ENCODE data around the gene TPP2.

Gene TPP2

GRCh38 chr13:102704238-102705058 is 107.7 kb downstream of the TPP2 start:
- H3K4me3 ChIP-seq (ENCODE audit: low read depth in 1 of 2, low read length in 2 of 2) = no peak overlapping the region
- no peak overlapping the region for H3K27ac ChIP-seq (ENCODE audit: low read length)
- H3K36me3 ChIP-seq (ENCODE audit: control insufficient read depth in 1 of 2, insufficient read depth in 2 of 2, low read length in 2 of 2) = no peaks in the 10 kb centered on the region
- H3K4me1 ChIP-seq (ENCODE audit: control insufficient read depth in 1 of 2, insufficient read depth in 2 of 2, low read length in 2 of 2) = peaks cover 0 to 6% of the 10 kb centered on the region in 2 donors
- no peaks in the 10 kb centered on the region for H3K27me3 ChIP-seq (ENCODE audit: low read depth, low read length)
- peaks cover 0 to 5% of the 10 kb centered on the region in 2 donors for H3K9me3 ChIP-seq (ENCODE audit: control insufficient read depth in 1 of 2, low read length in 2 of 2)

GRCh38 chr13:102707467-102707866 is 110.7 kb downstream of the TPP2 start:
- no peaks in the 10 kb centered on the region for H3K36me3 ChIP-seq (ENCODE audit: control insufficient read depth in 1 of 2, insufficient read depth in 2 of 2, low read length in 2 of 2)
- peaks cover 0 to 5% of the 10 kb centered on the region in 2 donors for H3K9me3 ChIP-seq (ENCODE audit: control insufficient read depth in 1 of 2, low read length in 2 of 2)
- H3K27me3 ChIP-seq (ENCODE audit: low read depth, low read length) = no peaks in the 10 kb centered on the region
- no peak overlapping the region for H3K27ac ChIP-seq (ENCODE audit: low read length)
- no peak overlapping the region for H3K4me3 ChIP-seq (ENCODE audit: low read depth in 1 of 2, low read length in 2 of 2)
- peaks cover 0 to 6% of the 10 kb centered on the region in 2 donors for H3K4me1 ChIP-seq (ENCODE audit: control insufficient read depth in 1 of 2, insufficient read depth in 2 of 2, low read length in 2 of 2)

- H3K36me3 ChIP-seq (ENCODE audit: control insufficient read depth in 1 of 2, insufficient read depth in 2 of 2, low read length in 2 of 2) = no peaks in the 10 kb centered on the region
- no peaks in the 10 kb centered on the region for H3K27me3 ChIP-seq (ENCODE audit: low read depth, low read length)
- no peak overlapping the region for H3K4me3 ChIP-seq (ENCODE audit: low read depth in 1 of 2, low read length in 2 of 2)
- no peak overlapping the region for H3K27ac ChIP-seq (ENCODE audit: low read length)
- peaks cover 0 to 6% of the 10 kb centered on the region in 2 donors for H3K4me1 ChIP-seq (ENCODE audit: control insufficient read depth in 1 of 2, insufficient read depth in 2 of 2, low read length in 2 of 2)
- peaks cover 0 to 5% of the 10 kb centered on the region in 2 donors for H3K9me3 ChIP-seq (ENCODE audit: control insufficient read depth in 1 of 2, low read length in 2 of 2)
Observed at GRCh38 chr13:102708211-102708610, 111.4 kb downstream of the TPP2 start.

- Histone ChIP-seq H3K27ac (ENCODE audit: low read length) (no peak overlapping the region), H3K27me3 (ENCODE audit: low read depth, low read length) (no peaks in the 10 kb centered on the region), H3K4me1 (ENCODE audit: control insufficient read depth in 1 of 2, insufficient read depth in 2 of 2, low read length in 2 of 2) (peaks cover 0 to 6% of the 10 kb centered on the region in 2 donors), H3K36me3 (ENCODE audit: control insufficient read depth in 1 of 2, insufficient read depth in 2 of 2, low read length in 2 of 2) (no peaks in the 10 kb centered on the region), H3K9me3 (ENCODE audit: control insufficient read depth in 1 of 2, low read length in 2 of 2) (peaks cover 0 to 5% of the 10 kb centered on the region in 2 donors), H3K4me3 (ENCODE audit: low read depth in 1 of 2, low read length in 2 of 2) (no peak overlapping the region)
Observed at GRCh38 chr13:102708991-102709390, 112.2 kb downstream of the TPP2 start.

GRCh38 chr13:102709536-102709935 is 112.8 kb downstream of the TPP2 start:
- Histone ChIP-seq H3K9me3 (ENCODE audit: control insufficient read depth in 1 of 2, low read length in 2 of 2) (peaks cover 0 to 5% of the 10 kb centered on the region in 2 donors), H3K4me1 (ENCODE audit: control insufficient read depth in 1 of 2, insufficient read depth in 2 of 2, low read length in 2 of 2) (peaks cover 0 to 6% of the 10 kb centered on the region in 2 donors), H3K4me3 (ENCODE audit: low read depth in 1 of 2, low read length in 2 of 2) (no peak overlapping the region), H3K27ac (ENCODE audit: low read length) (no peak overlapping the region), H3K27me3 (ENCODE audit: low read depth, low read length) (no peaks in the 10 kb centered on the region), H3K36me3 (ENCODE audit: control insufficient read depth in 1 of 2, insufficient read depth in 2 of 2, low read length in 2 of 2) (no peaks in the 10 kb centered on the region)

GRCh38 chr13:102710261-102710679 is 113.5 kb downstream of the TPP2 start:
- Histone ChIP-seq H3K27me3 (ENCODE audit: low read depth, low read length) (no peaks in the 10 kb centered on the region), H3K9me3 (ENCODE audit: control insufficient read depth in 1 of 2, low read length in 2 of 2) (peaks cover 0 to 5% of the 10 kb centered on the region in 2 donors), H3K36me3 (ENCODE audit: control insufficient read depth in 1 of 2, insufficient read depth in 2 of 2, low read length in 2 of 2) (no peaks in the 10 kb centered on the region), H3K4me1 (ENCODE audit: control insufficient read depth in 1 of 2, insufficient read depth in 2 of 2, low read length in 2 of 2) (peaks cover 0 to 6% of the 10 kb centered on the region in 2 donors), H3K27ac (ENCODE audit: low read length) (no peak overlapping the region), H3K4me3 (ENCODE audit: low read depth in 1 of 2, low read length in 2 of 2) (no peak overlapping the region)

GRCh38 chr13:102715447-102715846 is 118.7 kb downstream of the TPP2 start:
- Histone ChIP-seq H3K36me3 (ENCODE audit: control insufficient read depth in 1 of 2, insufficient read depth in 2 of 2, low read length in 2 of 2) (no peaks in the 10 kb centered on the region), H3K4me1 (ENCODE audit: control insufficient read depth in 1 of 2, insufficient read depth in 2 of 2, low read length in 2 of 2) (no peaks in the 10 kb centered on the region), H3K27ac (ENCODE audit: low read length) (no peak overlapping the region), H3K9me3 (ENCODE audit: control insufficient read depth in 1 of 2, low read length in 2 of 2) (no peaks in the 10 kb centered on the region), H3K27me3 (ENCODE audit: low read depth, low read length) (no peaks in the 10 kb centered on the region), H3K4me3 (ENCODE audit: low read depth in 1 of 2, low read length in 2 of 2) (no peak overlapping the region)

GRCh38 chr13:102718746-102719145 is 122.0 kb downstream of the TPP2 start:
- Histone ChIP-seq H3K9me3 (ENCODE audit: control insufficient read depth in 1 of 2, low read length in 2 of 2) (no peaks in the 10 kb centered on the region), H3K27ac (ENCODE audit: low read length) (no peak overlapping the region), H3K4me3 (ENCODE audit: low read depth in 1 of 2, low read length in 2 of 2) (no peak overlapping the region), H3K36me3 (ENCODE audit: control insufficient read depth in 1 of 2, insufficient read depth in 2 of 2, low read length in 2 of 2) (no peaks in the 10 kb centered on the region), H3K27me3 (ENCODE audit: low read depth, low read length) (no peaks in the 10 kb centered on the region), H3K4me1 (ENCODE audit: control insufficient read depth in 1 of 2, insufficient read depth in 2 of 2, low read length in 2 of 2) (no peaks in the 10 kb centered on the region)

- no peak overlapping the region for H3K4me3 ChIP-seq (ENCODE audit: low read depth in 1 of 2, low read length in 2 of 2)
Observed at GRCh38 chr13:102721800-102722231, 125.0 kb downstream of the TPP2 start.

GRCh38 chr13:102724923-102725322 is 128.1 kb downstream of the TPP2 start:
- Histone ChIP-seq H3K4me3 (ENCODE audit: low read depth in 1 of 2, low read length in 2 of 2) (no peak overlapping the region), H3K4me1 (ENCODE audit: control insufficient read depth in 1 of 2, insufficient read depth in 2 of 2, low read length in 2 of 2) (no peaks in the 10 kb centered on the region)

More at GRCh38 chr13:102721800-102722231, 125.0 kb downstream of the TPP2 start:
- no peaks in the 10 kb centered on the region for H3K9me3 ChIP-seq (ENCODE audit: control insufficient read depth in 1 of 2, low read length in 2 of 2)
- H3K27ac ChIP-seq (ENCODE audit: low read length) = no peak overlapping the region
- no peaks in the 10 kb centered on the region for H3K4me1 ChIP-seq (ENCODE audit: control insufficient read depth in 1 of 2, insufficient read depth in 2 of 2, low read length in 2 of 2)
- H3K36me3 ChIP-seq (ENCODE audit: control insufficient read depth in 1 of 2, insufficient read depth in 2 of 2, low read length in 2 of 2) = no peaks in the 10 kb centered on the region
- H3K27me3 ChIP-seq (ENCODE audit: low read depth, low read length) = no peaks in the 10 kb centered on the region

GRCh38 chr13:102726430-102726829 is 129.6 kb downstream of the TPP2 start:
- Histone ChIP-seq H3K4me3 (ENCODE audit: low read depth in 1 of 2, low read length in 2 of 2) (no peak overlapping the region), H3K4me1 (ENCODE audit: control insufficient read depth in 1 of 2, insufficient read depth in 2 of 2, low read length in 2 of 2) (no peaks in the 10 kb centered on the region), H3K27ac (ENCODE audit: low read length) (no peak overlapping the region), H3K9me3 (ENCODE audit: control insufficient read depth in 1 of 2, low read length in 2 of 2) (peaks cover 0 to 2% of the 10 kb centered on the region in 2 donors), H3K27me3 (ENCODE audit: low read depth, low read length) (no peaks in the 10 kb centered on the region), H3K36me3 (ENCODE audit: control insufficient read depth in 1 of 2, insufficient read depth in 2 of 2, low read length in 2 of 2) (no peaks in the 10 kb centered on the region)

More at GRCh38 chr13:102724923-102725322, 128.1 kb downstream of the TPP2 start:
- no peaks in the 10 kb centered on the region for H3K9me3 ChIP-seq (ENCODE audit: control insufficient read depth in 1 of 2, low read length in 2 of 2)
- no peaks in the 10 kb centered on the region for H3K27me3 ChIP-seq (ENCODE audit: low read depth, low read length)
- no peak overlapping the region for H3K27ac ChIP-seq (ENCODE audit: low read length)
- H3K36me3 ChIP-seq (ENCODE audit: control insufficient read depth in 1 of 2, insufficient read depth in 2 of 2, low read length in 2 of 2) = no peaks in the 10 kb centered on the region

Data from muscle layer of duodenum (tissue), 2 donors.